GM12892 (cell line): Measurements from ENCODE around the gene NUDT11.

Experiments used
- POLR2A ChIP-seq: IDR thresholded peaks from 2 replicates; pipeline ENCODE4 v1.6.1; 2011; ENCODE audit warnings: low read depth, low read length, control low read depth
- POLR2AphosphoS5 ChIP-seq: IDR thresholded peaks from 2 replicates; pipeline ENCODE4 v1.6.1; 2011; ENCODE audit warnings: low read depth, low read length, control low read depth

DNA sequence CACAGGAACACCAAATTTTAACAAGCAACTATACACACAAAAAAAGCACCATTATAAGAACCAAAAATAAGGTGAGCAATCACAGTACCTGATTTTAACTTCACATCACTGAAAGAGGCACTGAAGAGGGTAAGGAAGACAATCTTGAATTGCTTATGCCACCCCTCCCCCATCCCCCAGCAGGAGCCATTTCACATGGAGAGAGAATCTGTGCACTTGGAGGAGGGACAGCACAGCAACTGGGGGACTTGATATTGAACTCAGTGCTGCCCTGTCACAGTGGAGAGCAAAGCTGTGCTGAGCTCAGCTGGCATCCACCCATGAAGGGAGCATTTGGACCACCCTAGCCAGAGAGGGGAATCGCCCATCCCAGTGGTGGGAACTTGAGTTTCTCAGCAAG, 56.0 kb downstream of the NUDT11 start:
- TF ChIP-seq POLR2A (no peak), POLR2AphosphoS5 (no peak)
